ENCODE results near the gene HTR3C. TPM values are rescaled to one million over a fixed set of nuclear protein-coding genes. Genes with fewer than 3 reads are reported as not detected.
"Not testable (repeated sequence)": the region's sequence is repeated elsewhere in the genome, so short reads cannot be mapped to it uniquely, and the experiment has no call there.

HTR3C gene
- total and polyA plus RNA-seq, 2 experiments from 2014 or later, result not detected

- Histone ChIP-seq H3K9me2 (replicated peaks; ENCODE audit: insufficient read depth) (no peaks in the 10 kb centered on the region), H2AFZ (no peak overlapping the region), H3K27me3 (no peaks in the 10 kb centered on the region), H3K4me2 (no peak overlapping the region), H3K9me3 (ENCODE audit: low read depth) (no peaks in the 10 kb centered on the region), H4K20me1 (ENCODE audit: insufficient read depth, poor library complexity, severe bottlenecking) (no peaks in the 10 kb centered on the region), H3K79me2 (no peaks in the 10 kb centered on the region), H3K4me3 (no peak overlapping the region), H3K27ac (no peak overlapping the region), H3K4me1 (ENCODE audit: insufficient read depth) (no peaks in the 10 kb centered on the region), H3K36me3 (replicated peaks; ENCODE audit: insufficient read depth, low read depth) (no peaks in the 10 kb centered on the region)
- TF ChIP-seq EZH2phosphoT487 (IDR thresholded peaks at IDR 0.05; ENCODE audit: low read depth, severe bottlenecking, unreplicated experiment) (no peak), EZH2 (IDR thresholded peaks at IDR 0.05; ENCODE audit: borderline replicate concordance) (no peak)
- TF ChIP-seq, protein P1, sequence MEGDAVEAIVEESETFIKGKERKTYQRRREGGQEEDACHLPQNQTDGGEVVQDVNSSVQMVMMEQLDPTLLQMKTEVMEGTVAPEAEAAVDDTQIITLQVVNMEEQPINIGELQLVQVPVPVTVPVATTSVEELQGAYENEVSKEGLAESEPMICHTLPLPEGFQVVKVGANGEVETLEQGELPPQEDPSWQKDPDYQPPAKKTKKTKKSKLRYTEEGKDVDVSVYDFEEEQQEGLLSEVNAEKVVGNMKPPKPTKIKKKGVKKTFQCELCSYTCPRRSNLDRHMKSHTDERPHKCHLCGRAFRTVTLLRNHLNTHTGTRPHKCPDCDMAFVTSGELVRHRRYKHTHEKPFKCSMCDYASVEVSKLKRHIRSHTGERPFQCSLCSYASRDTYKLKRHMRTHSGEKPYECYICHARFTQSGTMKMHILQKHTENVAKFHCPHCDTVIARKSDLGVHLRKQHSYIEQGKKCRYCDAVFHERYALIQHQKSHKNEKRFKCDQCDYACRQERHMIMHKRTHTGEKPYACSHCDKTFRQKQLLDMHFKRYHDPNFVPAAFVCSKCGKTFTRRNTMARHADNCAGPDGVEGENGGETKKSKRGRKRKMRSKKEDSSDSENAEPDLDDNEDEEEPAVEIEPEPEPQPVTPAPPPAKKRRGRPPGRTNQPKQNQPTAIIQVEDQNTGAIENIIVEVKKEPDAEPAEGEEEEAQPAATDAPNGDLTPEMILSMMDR (IDR thresholded peaks at IDR 0.05; ENCODE audit: poor library complexity), result no peak
- 93% methylated on average over 3 of the region's 3 CpGs for WGBS (ENCODE audit: low lambda C conversion rate, missing lambda C conversion rate)
- DNase-seq (ENCODE audit: low spot score), result no peak
These were observed 22.3 kb upstream of the HTR3C start for GRCh38 chr3:184030536-184030935.

DNA sequence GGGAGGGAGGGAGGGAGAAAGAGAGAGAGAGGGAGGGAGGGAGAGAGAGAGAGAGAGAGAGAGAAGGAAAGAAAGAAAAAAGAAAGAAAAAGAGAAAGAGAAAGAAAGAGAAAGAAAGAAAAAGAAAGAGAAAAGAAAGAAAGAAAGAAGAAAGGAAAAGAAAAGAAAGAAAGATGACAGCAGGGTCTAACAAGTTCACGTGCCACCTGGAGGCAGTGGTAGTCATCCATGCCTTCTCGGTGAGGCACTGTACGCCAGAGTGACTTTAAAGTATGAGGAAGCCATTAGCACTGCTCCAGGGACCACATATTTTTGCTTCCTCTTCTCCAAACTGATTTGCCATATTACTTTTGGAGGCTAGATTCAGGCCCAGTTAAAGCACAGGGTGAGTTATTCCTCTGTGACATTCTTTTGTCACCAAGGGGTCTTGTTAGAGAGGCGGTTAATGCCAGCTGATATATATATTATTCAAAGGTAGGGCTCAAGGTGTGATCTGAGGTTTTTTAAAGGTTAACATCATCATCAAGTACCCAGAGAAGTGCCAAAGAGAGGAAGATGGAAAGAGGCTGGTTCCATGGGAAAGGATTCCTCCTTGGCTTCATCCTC is 21.6 kb upstream of the HTR3C start, which contains the start of gene HTR3D:
HTR3D (plus strand) TSS at position 556 of the 606 bp plus-strand sequence; CDS start at position 556, 0 bp downstream.
- H3K27ac ChIP-seq, result no peak within 1 kb of the TSS
- no peaks in the 10 kb centered on the region for H3K27me3 ChIP-seq
- H3K9me3 ChIP-seq (ENCODE audit: low read depth), result no peaks in the 10 kb centered on the region
- TF ChIP-seq EZH2phosphoT487 (IDR thresholded peaks at IDR 0.05; ENCODE audit: low read depth, severe bottlenecking, unreplicated experiment) (no peak), EZH2 (IDR thresholded peaks at IDR 0.05; ENCODE audit: borderline replicate concordance) (no peak)
- TF ChIP-seq, protein P1 (IDR thresholded peaks at IDR 0.05; ENCODE audit: poor library complexity), result no peak
- H3K4me2 ChIP-seq, result no peak within 1 kb of the TSS
- no peak within 1 kb of the TSS for H2AFZ ChIP-seq
- H3K4me1 ChIP-seq (ENCODE audit: insufficient read depth), result no peaks in the 10 kb centered on the region
- 84% methylated on average over 4 of the region's 4 CpGs for WGBS (ENCODE audit: low lambda C conversion rate, missing lambda C conversion rate)
- no peaks in the 10 kb centered on the region for H3K79me2 ChIP-seq
- no peak within 1 kb of the TSS for H3K4me3 ChIP-seq
- H4K20me1 ChIP-seq (ENCODE audit: insufficient read depth, poor library complexity, severe bottlenecking), result no peaks in the 10 kb centered on the region
- no peak for DNase-seq (ENCODE audit: low spot score)
- H3K9me2 ChIP-seq (replicated peaks; ENCODE audit: insufficient read depth), result no peaks in the 10 kb centered on the region
- no peaks in the 10 kb centered on the region for H3K36me3 ChIP-seq (replicated peaks; ENCODE audit: insufficient read depth, low read depth)

- no peak for DNase-seq (ENCODE audit: low spot score)
- no peak for TF ChIP-seq EZH2 (IDR thresholded peaks at IDR 0.05; ENCODE audit: borderline replicate concordance)
- H3K4me3 ChIP-seq, result no peak overlapping the region
- H3K4me2 ChIP-seq, result no peak overlapping the region
- H3K79me2 ChIP-seq, result no peaks in the 10 kb centered on the region
- H4K20me1 ChIP-seq (ENCODE audit: insufficient read depth, poor library complexity, severe bottlenecking), result no peaks in the 10 kb centered on the region
- no peaks in the 10 kb centered on the region for H3K9me3 ChIP-seq (ENCODE audit: low read depth)
- H3K4me1 ChIP-seq (ENCODE audit: insufficient read depth), result no peaks in the 10 kb centered on the region
- H3K9me2 ChIP-seq (replicated peaks; ENCODE audit: insufficient read depth), result no peaks in the 10 kb centered on the region
- H3K36me3 ChIP-seq (replicated peaks; ENCODE audit: insufficient read depth, low read depth), result no peaks in the 10 kb centered on the region
- H3K27ac ChIP-seq, result no peak overlapping the region
- no peaks in the 10 kb centered on the region for H3K27me3 ChIP-seq
- 70% methylated on average over 7 of the region's 7 CpGs for WGBS (ENCODE audit: low lambda C conversion rate, missing lambda C conversion rate)
- no peak overlapping the region for H2AFZ ChIP-seq
These were observed 15.0 kb upstream of the HTR3C start for GRCh38 chr3:184037816-184038215.

DNA sequence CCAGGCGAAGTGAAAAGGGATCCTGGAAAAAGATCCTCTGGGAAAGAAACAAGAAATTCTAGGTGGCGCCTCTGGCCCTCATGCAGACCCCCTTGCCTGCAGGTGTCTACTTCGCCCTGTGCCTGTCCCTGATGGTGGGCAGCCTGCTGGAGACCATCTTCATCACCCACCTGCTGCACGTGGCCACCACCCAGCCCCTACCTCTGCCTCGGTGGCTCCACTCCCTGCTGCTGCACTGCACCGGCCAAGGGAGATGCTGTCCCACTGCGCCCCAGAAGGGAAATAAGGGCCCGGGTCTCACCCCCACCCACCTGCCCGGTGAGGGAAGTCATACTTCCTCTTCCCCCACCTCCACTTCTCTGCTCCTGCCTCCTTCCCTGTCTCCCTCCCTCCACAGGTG is 14.5 kb upstream of the HTR3C start:
- not testable (repeated sequence) for H3K9me2 ChIP-seq (replicated peaks; ENCODE audit: insufficient read depth); H3K4me2 ChIP-seq; H3K27ac ChIP-seq; H3K4me3 ChIP-seq; H3K79me2 ChIP-seq; H2AFZ ChIP-seq; H3K9me3 ChIP-seq (ENCODE audit: low read depth); H3K4me1 ChIP-seq (ENCODE audit: insufficient read depth); DNase-seq (ENCODE audit: low spot score); H4K20me1 ChIP-seq (ENCODE audit: insufficient read depth, poor library complexity, severe bottlenecking); H3K27me3 ChIP-seq; H3K36me3 ChIP-seq (replicated peaks; ENCODE audit: insufficient read depth, low read depth)
- 87% methylated on average over 9 of the region's 9 CpGs for WGBS (ENCODE audit: low lambda C conversion rate, missing lambda C conversion rate)

Data from hepatocyte (in vitro differentiated cells).